LNCAP (cell line): ENCODE measurements around the gene TMEM38B.

ENCODE experiments used
- TF ChIP-seq, protein P1 (sequence below): fragments of 450-650 bp; IDR thresholded peaks from 2 replicates; pipeline ENCODE4 v1.5.1; 2017; ENCODE audit warnings: mild to moderate bottlenecking

The TMEM38B gene

DNA sequence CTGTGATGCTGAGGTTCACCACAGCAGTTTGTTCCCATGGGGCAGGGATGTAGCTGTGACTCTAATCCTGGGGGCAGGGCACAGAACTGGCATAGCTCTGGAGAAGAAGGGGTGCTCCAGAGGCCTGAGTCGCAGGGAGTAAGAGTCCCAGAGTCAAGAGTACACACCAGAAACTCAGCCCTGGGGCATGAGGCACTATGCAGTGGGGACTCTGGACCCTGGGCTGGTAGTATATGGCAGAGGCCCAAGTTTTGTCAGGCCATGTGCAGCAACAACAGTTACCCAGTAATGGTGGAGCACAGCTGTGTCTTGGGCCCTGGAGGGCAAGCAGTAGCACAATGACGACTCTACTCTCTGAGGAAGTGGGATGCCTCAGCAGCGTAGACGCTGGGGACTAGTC lies 42.9 kb downstream of the TMEM38B start:
- TF ChIP-seq, protein P1, sequence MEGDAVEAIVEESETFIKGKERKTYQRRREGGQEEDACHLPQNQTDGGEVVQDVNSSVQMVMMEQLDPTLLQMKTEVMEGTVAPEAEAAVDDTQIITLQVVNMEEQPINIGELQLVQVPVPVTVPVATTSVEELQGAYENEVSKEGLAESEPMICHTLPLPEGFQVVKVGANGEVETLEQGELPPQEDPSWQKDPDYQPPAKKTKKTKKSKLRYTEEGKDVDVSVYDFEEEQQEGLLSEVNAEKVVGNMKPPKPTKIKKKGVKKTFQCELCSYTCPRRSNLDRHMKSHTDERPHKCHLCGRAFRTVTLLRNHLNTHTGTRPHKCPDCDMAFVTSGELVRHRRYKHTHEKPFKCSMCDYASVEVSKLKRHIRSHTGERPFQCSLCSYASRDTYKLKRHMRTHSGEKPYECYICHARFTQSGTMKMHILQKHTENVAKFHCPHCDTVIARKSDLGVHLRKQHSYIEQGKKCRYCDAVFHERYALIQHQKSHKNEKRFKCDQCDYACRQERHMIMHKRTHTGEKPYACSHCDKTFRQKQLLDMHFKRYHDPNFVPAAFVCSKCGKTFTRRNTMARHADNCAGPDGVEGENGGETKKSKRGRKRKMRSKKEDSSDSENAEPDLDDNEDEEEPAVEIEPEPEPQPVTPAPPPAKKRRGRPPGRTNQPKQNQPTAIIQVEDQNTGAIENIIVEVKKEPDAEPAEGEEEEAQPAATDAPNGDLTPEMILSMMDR, result no peak

DNA sequence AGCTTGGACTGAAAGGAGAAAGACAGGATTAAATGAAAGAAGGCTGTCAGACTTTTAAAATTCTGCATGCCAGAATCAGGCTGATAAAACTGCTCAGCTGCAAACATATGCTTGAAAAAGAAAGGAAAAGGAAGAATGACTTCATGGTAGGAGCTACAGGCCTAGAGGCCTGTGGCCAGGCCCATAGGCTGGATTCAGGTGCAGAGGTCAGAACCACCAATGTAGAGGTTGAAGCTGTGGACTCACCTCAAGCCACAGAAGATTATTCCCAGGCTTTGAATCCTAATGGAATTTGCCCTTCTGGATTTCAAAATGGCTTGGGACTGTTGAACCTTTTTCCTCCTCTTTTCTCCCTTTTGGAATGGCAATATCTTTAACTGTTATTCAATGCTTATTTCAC lies 47.7 kb downstream of the TMEM38B start:
- TF ChIP-seq, protein P1, result no peak

DNA sequence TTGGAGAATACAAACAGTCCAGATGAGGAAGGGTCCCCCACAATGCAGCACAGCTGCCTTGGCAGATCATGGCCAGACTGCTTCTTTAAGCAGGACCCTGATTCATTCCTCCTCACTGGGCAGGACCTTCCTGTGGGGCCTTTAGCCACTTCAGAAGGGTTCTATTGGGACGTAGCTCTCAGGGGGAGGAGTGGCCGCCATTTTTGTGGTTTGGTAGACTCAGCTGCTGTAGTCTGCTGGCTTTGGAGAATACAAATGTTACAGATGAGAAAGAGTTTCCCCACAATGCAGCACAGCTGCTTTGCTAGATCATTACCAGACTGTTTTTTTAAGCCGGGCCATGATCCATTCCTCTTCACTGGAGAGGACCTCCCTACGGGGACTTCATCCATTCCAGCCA lies 57.4 kb downstream of the TMEM38B start:
- TF ChIP-seq, protein P1, result no peak

DNA sequence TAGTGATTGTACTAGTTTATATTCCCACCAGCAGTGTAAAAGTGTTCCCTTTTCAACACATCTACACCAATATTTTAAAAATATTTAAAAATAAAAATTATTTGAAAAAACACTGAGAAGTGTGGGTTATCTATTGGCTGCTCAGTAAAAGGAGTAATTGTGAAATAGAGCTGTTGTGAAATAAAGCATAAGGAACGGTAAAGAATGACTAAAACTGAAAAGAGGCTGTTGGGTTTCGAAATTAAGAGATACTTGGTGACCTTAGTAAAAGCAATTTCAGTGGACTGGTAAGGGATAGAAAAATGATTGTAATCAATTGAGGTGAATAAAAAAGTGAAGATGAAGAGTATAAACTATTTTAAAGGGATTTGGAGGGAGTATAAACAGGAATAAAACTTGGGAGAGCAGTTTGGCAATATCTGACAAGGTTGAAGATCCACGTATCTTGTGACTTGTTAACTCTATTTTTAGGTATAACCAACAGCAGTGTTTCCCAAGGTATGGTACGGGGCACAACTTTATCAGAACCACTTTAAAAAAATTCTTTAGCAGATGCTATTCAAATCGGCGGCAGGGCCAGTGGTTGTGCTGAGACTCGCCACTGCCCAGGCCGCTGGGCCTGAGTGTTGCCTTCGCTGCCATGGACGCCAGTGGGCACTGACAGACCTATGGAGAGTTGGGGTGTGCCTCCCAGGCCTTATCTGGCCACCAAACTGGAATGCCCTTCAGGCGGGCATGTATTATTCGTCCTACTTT lies 63.3 kb downstream of the TMEM38B start:
- TF ChIP-seq, protein P1, result no peak

DNA sequence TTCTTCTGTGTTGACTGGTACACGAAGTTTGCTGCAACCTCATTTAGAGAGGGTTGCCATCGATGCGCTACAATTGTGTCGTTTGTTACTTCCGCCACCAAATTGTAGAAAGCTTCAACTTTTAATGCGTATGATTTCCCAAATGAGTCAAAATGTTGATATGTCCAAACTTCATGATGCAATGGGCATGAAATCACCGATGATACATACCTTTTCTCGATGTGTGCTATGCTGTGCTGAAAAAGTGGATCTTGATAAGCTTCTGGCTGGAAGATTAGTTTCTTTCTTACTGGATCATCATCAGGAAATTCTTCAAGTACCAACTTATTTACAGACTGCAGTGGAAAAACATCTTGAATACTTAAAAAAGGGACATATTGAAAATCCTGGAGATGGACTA lies 65.7 kb downstream of the TMEM38B start:
- TF ChIP-seq, protein P1, result no peak

DNA sequence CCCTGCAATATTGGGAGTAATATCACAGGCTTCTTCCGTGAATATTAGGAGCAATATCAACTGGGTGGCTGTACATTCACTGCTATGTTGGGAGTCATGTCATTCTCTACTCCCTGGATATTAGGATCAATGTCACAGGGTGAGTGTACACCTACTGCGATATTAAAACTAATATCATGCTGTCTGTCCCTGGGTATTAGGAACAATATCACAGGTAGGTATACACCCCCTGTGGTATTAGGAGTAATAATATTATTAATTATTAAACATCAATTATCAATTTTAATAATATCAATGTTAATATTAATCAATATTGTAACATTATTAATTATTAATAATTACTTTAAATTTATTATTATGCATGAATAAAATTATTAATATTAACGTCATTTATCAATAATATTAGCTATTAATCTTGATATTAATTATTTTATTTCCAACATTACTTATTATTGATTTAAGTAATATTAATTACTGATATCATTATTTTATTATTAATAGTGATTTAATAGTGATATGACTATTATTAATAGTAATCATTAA lies 121.9 kb downstream of the TMEM38B start:
- TF ChIP-seq, protein P1, result no peak

DNA sequence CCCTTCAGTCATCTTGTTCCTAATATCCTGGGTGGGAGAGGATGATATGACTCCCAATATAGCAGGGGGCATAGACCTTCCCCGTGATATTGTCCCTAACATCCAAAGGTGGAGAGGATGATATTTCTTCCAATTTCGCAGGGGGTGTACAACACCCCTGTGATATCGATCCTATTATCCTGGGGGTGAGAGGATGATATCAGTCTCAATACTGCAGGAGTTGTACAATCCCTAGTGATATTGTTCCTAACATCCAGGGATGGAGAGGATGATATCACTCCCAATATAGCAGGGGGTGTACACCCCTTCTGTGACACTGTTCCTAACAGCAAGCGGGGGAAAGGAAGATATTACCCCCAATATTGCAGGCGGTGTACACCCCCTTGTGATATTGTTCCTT lies 122.6 kb downstream of the TMEM38B start:
- TF ChIP-seq, protein P1, result no peak
